ENCODE measurements around the gene FMN2. TPM values are rescaled to one million over a fixed set of nuclear protein-coding genes. Genes with fewer than 3 reads are reported as not detected.

Gene FMN2
- total RNA-seq, 3 donors from 2014 or later: 0.96 to 30.4 (median 3.5) TPM

- Histone ChIP-seq H3K4me1 (ENCODE audit: low read depth) (no peaks in the 10 kb centered on the region), H3K9me3 (no peaks in the 10 kb centered on the region), H3K36me3 (ENCODE audit: low read depth) (no peaks in the 10 kb centered on the region), H3K4me3 (no peak overlapping the region)
- ATAC-seq (no peak), DNase-seq (no peak)
- TF ChIP-seq, protein P1, sequence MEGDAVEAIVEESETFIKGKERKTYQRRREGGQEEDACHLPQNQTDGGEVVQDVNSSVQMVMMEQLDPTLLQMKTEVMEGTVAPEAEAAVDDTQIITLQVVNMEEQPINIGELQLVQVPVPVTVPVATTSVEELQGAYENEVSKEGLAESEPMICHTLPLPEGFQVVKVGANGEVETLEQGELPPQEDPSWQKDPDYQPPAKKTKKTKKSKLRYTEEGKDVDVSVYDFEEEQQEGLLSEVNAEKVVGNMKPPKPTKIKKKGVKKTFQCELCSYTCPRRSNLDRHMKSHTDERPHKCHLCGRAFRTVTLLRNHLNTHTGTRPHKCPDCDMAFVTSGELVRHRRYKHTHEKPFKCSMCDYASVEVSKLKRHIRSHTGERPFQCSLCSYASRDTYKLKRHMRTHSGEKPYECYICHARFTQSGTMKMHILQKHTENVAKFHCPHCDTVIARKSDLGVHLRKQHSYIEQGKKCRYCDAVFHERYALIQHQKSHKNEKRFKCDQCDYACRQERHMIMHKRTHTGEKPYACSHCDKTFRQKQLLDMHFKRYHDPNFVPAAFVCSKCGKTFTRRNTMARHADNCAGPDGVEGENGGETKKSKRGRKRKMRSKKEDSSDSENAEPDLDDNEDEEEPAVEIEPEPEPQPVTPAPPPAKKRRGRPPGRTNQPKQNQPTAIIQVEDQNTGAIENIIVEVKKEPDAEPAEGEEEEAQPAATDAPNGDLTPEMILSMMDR (IDR thresholded peaks at IDR 0.05): no peak
- intact Hi-C loops (cut with DNase I, micrococcal nuclease): no loop called here
Observed at GRCh38 chr1:240145120-240145519, 53.4 kb downstream of the FMN2 start.

DNA sequence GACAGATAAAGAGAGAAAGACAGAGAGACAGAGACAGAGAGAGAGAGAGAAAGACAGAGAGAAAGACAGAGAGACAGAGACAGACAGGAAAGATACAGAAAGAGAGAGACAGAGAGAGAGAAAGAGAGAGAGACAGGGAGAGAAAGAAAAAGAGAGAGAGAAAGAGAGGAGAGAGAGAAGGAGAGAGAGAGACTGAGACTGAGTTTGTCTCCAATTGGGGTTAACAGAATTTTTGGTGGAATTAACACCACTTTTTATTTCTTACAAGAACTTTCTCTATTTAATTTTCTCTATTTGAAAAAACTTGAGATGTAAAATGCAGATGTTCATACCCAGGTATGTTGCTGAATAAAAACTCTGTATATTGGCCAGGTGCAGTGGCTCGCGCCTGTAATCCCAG is 56.6 kb downstream of the FMN2 start:
- H3K4me1 ChIP-seq (ENCODE audit: low read depth): no peaks in the 10 kb centered on the region
- intact Hi-C loops (cut with DNase I, micrococcal nuclease): no loop called here
- no peak overlapping the region for H3K4me3 ChIP-seq
- H3K36me3 ChIP-seq (ENCODE audit: low read depth): no peaks in the 10 kb centered on the region
- no peaks in the 10 kb centered on the region for H3K9me3 ChIP-seq
- DNase-seq (no peak), ATAC-seq (no peak)
- TF ChIP-seq, protein P1 (IDR thresholded peaks at IDR 0.05): no peak

DNA sequence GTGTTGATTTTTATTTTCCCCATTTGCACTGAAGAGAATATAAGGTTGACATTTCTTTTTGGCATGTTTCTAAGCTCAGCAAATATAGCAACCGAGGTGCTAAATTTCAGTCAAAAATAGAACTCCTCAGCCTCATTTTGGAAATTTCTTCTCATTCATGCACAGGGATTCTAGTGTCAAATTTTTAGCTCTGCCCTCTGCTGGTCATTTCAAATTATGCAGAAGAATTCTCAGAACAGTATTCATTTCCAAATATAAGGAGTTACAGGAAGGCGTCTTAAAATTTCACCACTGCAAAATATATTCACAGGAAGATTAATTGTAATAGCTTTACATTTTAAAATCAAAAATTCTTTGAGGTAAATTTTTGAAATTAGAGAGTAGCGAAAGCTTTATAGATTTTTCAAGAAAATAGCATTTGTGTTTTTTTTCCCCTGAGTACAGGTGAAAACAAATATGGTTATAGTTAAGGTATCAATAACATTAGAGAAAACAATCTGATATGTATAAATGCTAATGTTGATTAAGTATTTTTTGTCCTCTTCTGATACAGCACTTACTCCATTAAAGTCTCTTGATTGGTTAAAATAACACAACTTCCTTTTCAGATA is 57.9 kb downstream of the FMN2 start:
- no peak overlapping the region for H3K4me3 ChIP-seq
- peak in 1 of 3 donors; percentile 40 for DNase-seq
- no peaks in the 10 kb centered on the region for H3K9me3 ChIP-seq
- intact Hi-C loops (cut with DNase I, micrococcal nuclease): no loop called here
- no peaks in the 10 kb centered on the region for H3K36me3 ChIP-seq (ENCODE audit: low read depth)
- TF ChIP-seq, protein P1 (IDR thresholded peaks at IDR 0.05): no peak
- H3K4me1 ChIP-seq (ENCODE audit: low read depth): no peaks in the 10 kb centered on the region
- ATAC-seq: no peak

DNA sequence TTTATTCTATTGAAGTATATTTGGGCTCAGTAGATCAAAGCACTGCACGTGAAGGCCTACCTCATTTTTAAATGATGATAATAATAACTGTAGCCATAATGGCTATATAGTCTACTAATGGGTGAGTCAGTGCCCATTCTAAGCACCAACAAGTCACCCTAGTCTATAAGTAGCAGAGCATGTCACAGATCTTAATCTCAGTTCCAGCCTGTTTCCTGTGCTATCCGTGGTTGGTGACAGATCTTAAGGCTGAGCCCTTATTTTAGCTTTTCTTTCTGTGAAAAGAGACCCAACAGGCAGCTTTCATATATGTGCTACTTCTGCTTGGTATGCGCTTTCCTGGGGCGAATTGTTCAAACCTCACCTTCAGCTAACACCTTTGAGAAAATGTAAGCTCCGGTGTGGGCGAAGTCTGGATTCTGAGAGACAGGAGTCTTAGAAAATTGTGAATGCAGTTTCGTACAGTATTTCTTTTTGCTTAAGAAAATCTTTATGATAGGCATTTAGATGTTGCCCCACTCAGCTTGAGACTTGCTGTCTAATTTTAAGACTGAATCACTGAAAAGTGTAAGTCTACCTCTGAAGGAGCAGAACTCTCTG is 59.6 kb downstream of the FMN2 start:
- TF ChIP-seq, protein P1 (IDR thresholded peaks at IDR 0.05): no peak
- no peak overlapping the region for H3K4me3 ChIP-seq
- ATAC-seq: no peak
- H3K36me3 ChIP-seq (ENCODE audit: low read depth): no peaks in the 10 kb centered on the region
- intact Hi-C loops (cut with DNase I, micrococcal nuclease): no loop called here
- no peaks in the 10 kb centered on the region for H3K4me1 ChIP-seq (ENCODE audit: low read depth)
- H3K9me3 ChIP-seq: no peaks in the 10 kb centered on the region
- no peak for DNase-seq

- DNase-seq (no peak), ATAC-seq (no peak)
- TF ChIP-seq, protein P1 (IDR thresholded peaks at IDR 0.05): no peak
- Histone ChIP-seq H3K4me3 (no peak overlapping the region), H3K4me1 (ENCODE audit: low read depth) (no peaks in the 10 kb centered on the region), H3K9me3 (no peaks in the 10 kb centered on the region), H3K36me3 (ENCODE audit: low read depth) (no peaks in the 10 kb centered on the region)
- intact Hi-C loops (cut with DNase I, micrococcal nuclease): no loop called here
Observed at GRCh38 chr1:240152611-240153297, 61.1 kb downstream of the FMN2 start.
